Measurements from ENCODE around the gene GID8. TPM values are rescaled to one million over a fixed set of nuclear protein-coding genes. Genes with fewer than 3 reads are reported as not detected.

Gene GID8
- polyA plus RNA-seq, 3 donors, result 51.7 to 59.9 (median 57.3) TPM

- DNase-seq, result peak; percentile 97
Measured at GRCh38 chr20:62937268-62938104, 461 bp upstream of the GID8 start.

GRCh38 chr20:62940875-62941274 is 2.9 kb downstream of the GID8 start:
- DNase-seq, result no peak

- DNase-seq, result no peak
Measured at GRCh38 chr20:62941792-62942191, 3.8 kb downstream of the GID8 start.

- DNase-seq, result no peak
Measured at GRCh38 chr20:62942456-62942855, 4.5 kb downstream of the GID8 start.

- no peak for DNase-seq
Measured at GRCh38 chr20:62943396-62943795, 5.4 kb downstream of the GID8 start.

GRCh38 chr20:62944184-62944583 is 6.2 kb downstream of the GID8 start:
- DNase-seq, result no peak

GRCh38 chr20:62944746-62945145 is 6.8 kb downstream of the GID8 start:
- no peak for DNase-seq

GRCh38 chr20:62945771-62946339 is 7.9 kb downstream of the GID8 start:
- no peak for DNase-seq

GRCh38 chr20:62946918-62947317 is 9.0 kb downstream of the GID8 start:
- no peak for DNase-seq

GRCh38 chr20:62947532-62948300 is 9.8 kb downstream of the GID8 start:
- no peak for DNase-seq

- DNase-seq, result no peak
Measured at GRCh38 chr20:62949153-62949821, 11.3 kb downstream of the GID8 start.

- no peak for DNase-seq
Measured at GRCh38 chr20:62949962-62950361, 12.0 kb downstream of the GID8 start.

GRCh38 chr20:62950741-62951140 is 12.8 kb downstream of the GID8 start:
- DNase-seq, result no peak

GRCh38 chr20:62951143-62951895 is 13.4 kb downstream of the GID8 start:
- DNase-seq, result no peak

GRCh38 chr20:62951896-62952372 is 14.0 kb downstream of the GID8 start:
- no peak for DNase-seq

GRCh38 chr20:62952373-62952967 is 14.5 kb downstream of the GID8 start, which contains the start of gene SLC17A9:
Gene SLC17A9 (plus strand): TSS chr20:62952709. CDS start chr20:62952831, 122 bp downstream.
- DNase-seq, result peak; percentile 27

GRCh38 chr20:62952968-62953838 is 15.3 kb downstream of the GID8 start:
- no peak for DNase-seq

- peak; percentile 74 for DNase-seq
Measured at GRCh38 chr20:62953839-62954703, 16.1 kb downstream of the GID8 start.
